SK-N-SH (cell line): ENCODE measurements around the gene MRPL55.

Source experiments
- CTCF ChIP-seq: fragments of 200-600 bp; sonication (generic); IDR thresholded peaks from 2 replicates; pipeline ENCODE4 v1.6.1; 2017; ENCODE audit warnings: antibody characterized with exemption, mild to moderate bottlenecking, moderate library complexity
- EP300 ChIP-seq, 2 experiments: IDR thresholded peaks; 2 replicates each; pipeline versions ENCODE4 v1.4.0 to v1.6.1; 2012; ENCODE audit warnings: borderline replicate concordance in 1 of 2, low read depth in 1 of 2, low read length in 1 of 2
- SMC3 ChIP-seq: IDR thresholded peaks from 2 replicates; pipeline ENCODE4 v1.6.1; 2012; ENCODE audit warnings: low read depth, low read length, improper control_type of control experiment
- USF2 ChIP-seq: fragments of 150-350 bp; IDR thresholded peaks from 2 replicates; pipeline ENCODE4 v1.6.1; 2017; ENCODE audit warnings: antibody characterized with exemption, low read length, low read depth, borderline replicate concordance
- ZBTB33 ChIP-seq: IDR thresholded peaks from 2 replicates; pipeline ENCODE4 v1.4.0; 2012; ENCODE audit warnings: low read depth, borderline replicate concordance

GRCh38 chr1:228068359-228068758 lies 40.7 kb downstream of the MRPL55 start:
- TF ChIP-seq CTCF (no peak), EP300 (IDR thresholded peaks at IDR 0.05; ENCODE audit: borderline replicate concordance in 1 of 2, low read depth in 1 of 2, low read length in 1 of 2) (no peak), ZBTB33 (no peak), USF2 (no peak), SMC3 (no peak)
